Activated naive CD4-positive, alpha-beta T cell treated with anti-CD3 and anti-CD28 coated beads, Interleukin-2, amount 50 U/mL, for 72 hours (primary cell): ENCODE measurements around the gene TRA2A. TPM values are rescaled to one million over a fixed set of nuclear protein-coding genes. Genes with fewer than 3 reads are reported as not detected.

ENCODE experiments used
- ATAC-seq, 2 donors: fragments of 150-1000 bp; cut with Tn5 transposase; 2 replicates each; pipeline ENCODE4 v1.10.0; 2021; ENCODE audit warnings: mild to moderate bottlenecking in 2 of 2, moderate library complexity in 2 of 2
- DNase-seq, 2 donors: peaks; one replicate each; pipeline ENCODE4 v3.0.0; 2021 to 2022; ENCODE audit warnings: low spot score in 2 of 2
- H3K27ac Mint-ChIP-seq, 2 donors: one replicate each; pipeline ENCODE4 v1.8.0; 2022; ENCODE audit warnings: mild to moderate bottlenecking in 2 of 2, mixed read lengths in 2 of 2
- H3K36me3 Mint-ChIP-seq, 2 donors: one replicate each; pipeline ENCODE4 v1.8.0; 2022; ENCODE audit warnings: mixed read lengths in 2 of 2
- H3K9me3 Mint-ChIP-seq, 2 donors: one replicate each; pipeline ENCODE4 v1.8.0; 2022; ENCODE audit warnings: mixed read lengths in 2 of 2
- total RNA-seq, 2 donors: library from RNA; stranded (reverse); gene quantifications; one replicate each; pipeline ENCODE4 v1.2.3, GENCODE V29; 2022

TRA2A gene
- total RNA-seq, 2 donors from 2014 or later, result 85.8 to 114 TPM

DNA sequence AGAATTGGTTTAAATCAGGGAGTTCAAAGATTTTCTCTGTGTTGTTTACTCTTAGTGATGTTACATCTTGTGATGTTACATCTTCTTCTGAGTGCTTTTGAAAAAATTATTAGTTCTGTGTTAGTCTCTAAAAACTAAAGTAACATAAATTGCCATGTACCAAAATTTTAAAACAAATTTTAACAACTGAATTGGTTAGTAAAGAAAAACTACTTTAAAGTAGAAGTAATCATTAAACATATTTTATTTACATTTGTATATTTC is 56.3 kb downstream of the TRA2A start:
- Mint-ChIP-seq H3K36me3 (peaks cover 0 to 19% of the 10 kb centered on the region in 2 donors), H3K27ac (no peak overlapping the region), H3K9me3 (peaks cover 0 to 6% of the 10 kb centered on the region in 2 donors)
- DNase-seq (no peak), ATAC-seq (no peak)

DNA sequence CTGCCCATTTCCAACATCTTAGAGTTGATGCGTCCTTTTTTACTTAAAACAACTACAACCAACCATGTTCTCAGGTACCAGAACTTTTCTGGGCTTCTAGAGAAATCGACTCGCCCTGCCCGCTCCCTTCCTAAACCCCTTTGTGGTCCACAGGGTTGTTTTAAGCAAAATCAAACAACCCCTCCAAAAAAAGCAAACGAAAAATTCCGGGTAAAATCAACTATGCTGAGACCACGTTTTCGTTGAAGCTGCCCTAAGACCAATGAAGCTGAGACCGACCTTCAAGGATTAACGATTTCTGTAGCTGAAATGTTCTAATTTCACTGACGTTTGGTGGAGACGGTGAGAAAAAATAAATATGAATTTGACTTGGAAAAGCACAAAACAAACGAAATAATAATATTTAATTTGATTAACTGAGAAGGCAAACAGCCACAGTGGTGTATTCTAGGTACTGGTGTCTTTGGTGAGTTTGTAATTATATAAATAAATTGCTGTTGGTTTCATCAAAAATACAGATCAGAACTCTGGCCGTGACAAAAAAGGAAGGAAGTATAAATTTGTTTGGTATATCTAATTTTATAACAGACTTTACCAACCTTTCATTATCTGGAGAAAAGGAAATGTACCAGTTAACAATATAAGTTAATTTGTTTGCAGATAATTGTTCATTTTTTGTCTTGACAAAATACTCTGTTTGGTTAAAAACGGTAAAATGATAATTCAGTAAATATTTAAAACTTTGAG is 56.8 kb downstream of the TRA2A start:
- Mint-ChIP-seq H3K27ac (no peak overlapping the region), H3K36me3 (peaks cover 3 to 21% of the 10 kb centered on the region in 2 donors), H3K9me3 (peaks cover 0 to 6% of the 10 kb centered on the region in 2 donors)
- DNase-seq (no peak), ATAC-seq (no peak)

DNA sequence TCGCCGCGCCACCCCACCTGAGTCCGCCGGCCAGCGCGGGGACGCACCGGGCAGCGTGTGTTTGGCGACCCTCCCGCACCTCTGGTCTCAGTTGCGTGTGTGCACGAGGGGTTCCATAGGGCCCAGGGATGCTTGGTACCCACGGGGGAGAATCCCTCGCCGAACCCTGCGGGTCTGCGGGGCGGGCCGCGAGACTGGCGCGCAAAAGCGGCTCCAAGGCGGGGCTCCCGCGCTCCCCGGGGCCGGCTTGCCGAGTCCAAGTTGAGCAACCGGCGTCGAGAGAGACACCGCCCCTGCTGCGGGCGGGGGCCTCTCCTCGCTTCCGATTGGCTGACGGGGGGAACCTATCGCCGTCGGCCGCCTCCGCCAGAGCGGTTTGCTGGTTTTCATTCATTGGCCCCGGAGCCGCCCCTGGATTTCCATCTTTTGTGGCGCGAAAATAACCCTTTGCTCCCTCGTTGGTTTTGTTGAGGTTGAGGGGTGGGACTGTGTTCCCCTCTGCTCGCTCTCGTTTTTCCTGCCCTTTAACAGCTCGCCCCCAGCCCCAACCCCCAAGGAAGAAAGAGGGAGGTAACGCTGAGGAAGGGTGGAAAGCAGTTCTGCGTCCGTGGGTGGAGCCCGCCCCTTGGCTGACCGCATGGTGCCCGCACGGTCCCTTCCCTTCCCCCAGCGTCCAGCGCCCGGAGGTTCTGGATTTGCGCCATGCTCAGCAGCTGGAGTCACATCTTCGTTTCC is 57.5 kb downstream of the TRA2A start:
- H3K27ac Mint-ChIP-seq, result peak overlapping the region in 1 of 2 donors; percentile 9
- DNase-seq, result peak; percentile 78 to 86
- H3K9me3 Mint-ChIP-seq, result peaks cover 0 to 6% of the 10 kb centered on the region in 2 donors
- H3K36me3 Mint-ChIP-seq, result peaks cover 4 to 24% of the 10 kb centered on the region in 2 donors
- ATAC-seq, result peak; percentile 89 to 94

DNA sequence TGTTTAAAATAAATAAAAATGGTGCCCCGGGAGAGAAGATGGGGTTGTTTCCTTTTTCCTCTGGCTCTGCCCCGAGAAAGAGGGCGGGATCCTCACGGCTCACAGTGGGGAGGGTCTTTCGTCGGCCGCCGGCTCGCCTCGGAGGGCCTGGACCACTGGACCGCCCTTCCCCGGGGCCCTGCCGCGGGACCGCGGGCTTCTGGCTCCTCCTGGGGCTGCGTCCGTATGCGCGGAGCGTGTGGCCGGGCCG is 58.0 kb downstream of the TRA2A start:
- no peak for DNase-seq
- Mint-ChIP-seq H3K9me3 (peaks cover 0 to 6% of the 10 kb centered on the region in 2 donors), H3K36me3 (peaks cover 4 to 24% of the 10 kb centered on the region in 2 donors), H3K27ac (no peak overlapping the region)
- no peak for ATAC-seq

DNA sequence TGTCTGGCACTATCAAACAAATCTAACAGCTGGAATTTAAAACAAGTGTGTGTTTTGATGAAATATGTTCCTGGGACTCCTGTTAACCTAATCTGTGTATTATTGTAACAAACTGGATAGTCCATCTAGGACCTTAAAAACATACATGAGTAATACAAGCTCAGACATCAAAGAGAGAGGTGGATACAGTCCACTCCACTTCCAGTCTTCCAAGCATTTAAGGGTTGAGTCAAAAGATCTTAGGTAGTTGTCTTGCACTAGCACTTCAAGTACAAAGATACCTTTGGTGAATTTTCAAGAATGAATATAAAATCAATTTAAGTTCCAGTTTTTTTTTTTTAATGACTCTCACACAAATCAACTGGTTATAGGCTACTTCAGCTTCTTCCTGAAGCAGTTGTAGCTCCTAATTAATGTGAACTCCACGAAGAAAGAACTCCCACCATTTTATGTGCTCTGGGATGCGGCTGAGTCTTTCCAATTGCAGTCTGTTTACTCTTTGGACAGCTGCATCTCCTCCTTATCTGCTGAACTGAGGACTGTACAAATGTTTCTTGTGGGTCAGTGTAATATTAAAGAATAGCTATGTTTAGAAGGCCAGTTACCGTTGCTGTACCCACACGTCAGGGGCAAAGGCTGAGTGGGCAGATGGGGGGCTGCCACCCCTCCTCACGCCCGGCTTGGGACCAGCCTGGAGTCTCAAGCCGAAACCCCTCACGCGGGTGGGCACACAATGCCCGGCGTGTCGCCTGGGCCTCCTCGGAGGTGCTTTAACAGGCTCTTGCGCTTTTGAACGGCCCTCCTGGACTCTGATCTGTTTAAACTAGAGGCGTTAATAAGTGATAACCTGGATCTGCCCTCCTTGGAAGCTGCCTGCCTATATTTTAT is 58.6 kb downstream of the TRA2A start:
- Mint-ChIP-seq H3K36me3 (peaks cover 4 to 24% of the 10 kb centered on the region in 2 donors), H3K9me3 (peaks cover 0 to 6% of the 10 kb centered on the region in 2 donors), H3K27ac (no peak overlapping the region)
- no peak for DNase-seq
- no peak for ATAC-seq

DNA sequence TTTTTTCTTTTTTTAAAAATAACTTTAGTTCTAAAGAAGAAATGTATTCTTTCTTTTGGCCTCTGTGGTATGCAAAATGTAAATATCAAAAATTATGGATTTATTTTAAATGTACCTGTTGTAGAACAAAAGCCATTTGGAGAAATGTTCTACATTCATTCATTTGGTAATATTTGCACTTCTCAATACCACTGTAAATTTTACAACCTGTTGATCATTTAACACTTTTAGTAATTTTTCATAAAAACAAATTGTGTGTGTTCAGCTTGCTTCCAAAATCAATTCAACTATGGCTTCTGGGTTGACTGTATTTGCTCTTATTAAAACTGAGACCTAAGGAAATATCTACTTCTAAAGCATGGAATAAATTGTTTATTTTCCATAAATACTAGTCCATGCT is 59.2 kb downstream of the TRA2A start:
- Mint-ChIP-seq H3K9me3 (peaks cover 0 to 6% of the 10 kb centered on the region in 2 donors), H3K27ac (no peak overlapping the region), H3K36me3 (peaks cover 4 to 30% of the 10 kb centered on the region in 2 donors)
- DNase-seq (no peak), ATAC-seq (no peak)

DNA sequence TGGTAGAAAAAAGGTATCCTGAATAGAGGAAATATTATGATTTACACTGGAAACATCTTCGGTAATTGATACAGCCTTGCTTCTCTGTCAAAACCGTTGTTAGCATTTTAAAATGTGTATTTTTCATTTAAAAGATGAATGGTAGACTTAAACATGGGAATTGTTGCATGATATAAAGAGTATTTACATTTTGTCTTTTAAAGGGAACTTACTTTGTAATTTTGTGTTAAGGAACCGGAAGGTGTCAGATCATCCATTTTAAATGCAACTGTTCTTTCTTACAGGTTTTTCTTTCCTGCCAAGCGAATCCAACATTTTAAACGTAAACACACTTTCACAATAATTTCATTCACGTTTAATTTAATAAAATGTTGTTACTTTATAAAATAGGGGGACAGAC is 59.7 kb downstream of the TRA2A start:
- Mint-ChIP-seq H3K9me3 (peaks cover 0 to 6% of the 10 kb centered on the region in 2 donors), H3K27ac (no peak overlapping the region), H3K36me3 (peaks cover 4 to 34% of the 10 kb centered on the region in 2 donors)
- DNase-seq (no peak), ATAC-seq (no peak)

DNA sequence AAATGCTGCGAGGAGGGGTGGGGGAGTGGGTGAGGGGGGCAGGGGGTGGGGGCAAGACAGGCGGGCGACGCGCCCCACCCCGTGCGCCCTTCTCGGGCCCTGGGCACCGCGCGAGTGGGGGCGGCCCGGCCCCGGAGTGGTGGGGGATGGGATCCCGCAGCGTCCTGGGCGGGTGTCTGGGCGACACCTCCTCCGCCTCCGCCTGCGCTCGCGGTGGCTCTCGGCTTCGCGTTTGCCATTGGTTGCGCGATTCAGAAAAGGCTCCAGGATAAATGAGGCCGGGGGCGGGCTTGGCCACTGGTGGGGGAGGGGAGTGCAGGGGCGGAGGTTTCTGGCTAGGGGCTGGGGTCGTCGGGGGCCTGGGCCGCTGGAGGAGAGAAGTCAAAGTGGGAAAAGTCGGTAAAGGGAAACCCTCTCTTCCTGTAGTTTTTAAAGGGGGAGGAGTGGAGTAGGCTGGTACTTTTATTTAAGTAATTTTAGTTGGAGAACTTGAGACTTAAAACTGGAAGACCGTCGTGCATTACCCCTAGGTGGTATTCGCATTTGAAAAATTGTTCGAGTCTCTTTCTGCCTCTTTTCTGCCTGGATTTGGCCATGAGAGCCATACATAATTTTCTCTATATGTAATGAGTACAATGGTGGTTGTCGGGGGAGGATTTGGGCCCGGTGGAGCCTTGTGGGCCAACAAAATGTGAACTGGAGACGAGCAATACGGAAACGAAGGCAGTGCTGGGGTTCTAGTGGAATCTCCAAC is 60.5 kb downstream of the TRA2A start:
- peak in 1 of 2 donors; percentile 44 for DNase-seq
- peaks cover 4 to 35% of the 10 kb centered on the region in 2 donors for H3K36me3 Mint-ChIP-seq
- peak in 1 of 2 donors; percentile 25 for ATAC-seq
- H3K9me3 Mint-ChIP-seq, result peaks cover 0 to 6% of the 10 kb centered on the region in 2 donors
- peak overlapping the region in 1 of 2 donors; percentile 6 for H3K27ac Mint-ChIP-seq

DNA sequence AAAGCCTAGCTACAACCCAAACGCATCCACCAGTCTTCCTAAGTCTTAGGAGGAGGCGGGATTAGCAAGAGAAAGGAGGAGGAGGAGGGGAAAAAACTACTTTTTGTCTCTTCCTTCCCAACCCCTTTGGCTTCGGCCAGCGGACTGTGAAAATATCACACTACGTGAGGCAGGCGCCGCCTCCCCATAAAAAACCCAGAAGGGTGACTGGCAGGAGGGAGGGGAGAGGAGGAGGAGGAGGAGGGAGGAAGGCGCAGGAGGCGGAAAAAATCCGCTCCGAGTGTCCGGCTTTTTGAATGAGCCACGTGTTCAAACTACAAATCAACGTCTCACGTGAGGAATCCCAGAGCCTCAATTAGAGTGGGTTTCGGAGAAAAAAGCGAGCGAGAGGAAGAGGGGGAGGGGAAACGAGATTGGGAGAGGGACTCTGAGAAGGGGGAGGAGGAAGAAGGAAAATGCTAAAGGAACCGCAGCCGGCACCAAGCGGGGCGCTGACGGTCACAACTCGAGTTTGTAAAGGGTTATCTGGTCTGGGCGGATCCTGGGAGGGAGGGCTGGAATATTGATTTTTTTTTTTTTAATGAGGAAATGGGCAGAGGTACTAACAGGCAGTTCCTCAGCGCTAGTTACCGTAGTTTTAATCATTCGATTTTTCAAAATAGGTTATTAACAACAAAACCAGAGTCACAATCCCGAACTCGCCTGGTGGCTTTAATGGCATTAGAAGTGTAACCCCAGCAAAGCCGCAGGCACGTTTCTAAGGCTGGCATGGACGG is 61.3 kb downstream of the TRA2A start, which contains the start of gene IGF2BP3:
Gene IGF2BP3 (minus strand): TSS at position 162 of the 776 bp plus-strand sequence. CDS start 381 bp downstream, outside the sequence.
- DNase-seq, result peak in 1 of 2 donors; percentile 19
- peaks cover 0 to 6% of the 10 kb centered on the region in 2 donors for H3K9me3 Mint-ChIP-seq
- ATAC-seq, result peak in 1 of 2 donors; percentile 26

DNA sequence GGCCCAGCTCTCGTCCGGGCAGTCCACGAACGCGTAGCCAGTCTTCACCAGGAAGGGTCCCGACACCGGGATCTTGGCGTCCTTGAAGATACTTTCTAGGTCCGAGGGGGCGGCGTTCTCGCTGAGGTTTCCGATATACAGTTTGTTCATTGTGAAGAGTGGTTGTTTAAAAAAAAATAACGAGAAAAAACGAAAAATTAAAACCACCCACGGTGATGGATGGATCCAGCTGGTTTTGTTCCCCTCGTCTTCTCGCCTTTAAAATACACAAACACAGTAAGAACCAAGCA is 61.9 kb downstream of the TRA2A start:
- DNase-seq (peak in 1 of 2 donors; percentile 17), ATAC-seq (no peak)
- Mint-ChIP-seq H3K9me3 (peaks cover 0 to 5% of the 10 kb centered on the region in 2 donors), H3K36me3 (peaks cover 4 to 33% of the 10 kb centered on the region in 2 donors), H3K27ac (no peak overlapping the region)

More for the DNA sequence above, 61.3 kb downstream of the TRA2A start, which contains the start of gene IGF2BP3:
- Mint-ChIP-seq H3K36me3 (peaks cover 4 to 35% of the 10 kb centered on the region in 2 donors), H3K27ac (no peak within 1 kb of the TSS)

DNA sequence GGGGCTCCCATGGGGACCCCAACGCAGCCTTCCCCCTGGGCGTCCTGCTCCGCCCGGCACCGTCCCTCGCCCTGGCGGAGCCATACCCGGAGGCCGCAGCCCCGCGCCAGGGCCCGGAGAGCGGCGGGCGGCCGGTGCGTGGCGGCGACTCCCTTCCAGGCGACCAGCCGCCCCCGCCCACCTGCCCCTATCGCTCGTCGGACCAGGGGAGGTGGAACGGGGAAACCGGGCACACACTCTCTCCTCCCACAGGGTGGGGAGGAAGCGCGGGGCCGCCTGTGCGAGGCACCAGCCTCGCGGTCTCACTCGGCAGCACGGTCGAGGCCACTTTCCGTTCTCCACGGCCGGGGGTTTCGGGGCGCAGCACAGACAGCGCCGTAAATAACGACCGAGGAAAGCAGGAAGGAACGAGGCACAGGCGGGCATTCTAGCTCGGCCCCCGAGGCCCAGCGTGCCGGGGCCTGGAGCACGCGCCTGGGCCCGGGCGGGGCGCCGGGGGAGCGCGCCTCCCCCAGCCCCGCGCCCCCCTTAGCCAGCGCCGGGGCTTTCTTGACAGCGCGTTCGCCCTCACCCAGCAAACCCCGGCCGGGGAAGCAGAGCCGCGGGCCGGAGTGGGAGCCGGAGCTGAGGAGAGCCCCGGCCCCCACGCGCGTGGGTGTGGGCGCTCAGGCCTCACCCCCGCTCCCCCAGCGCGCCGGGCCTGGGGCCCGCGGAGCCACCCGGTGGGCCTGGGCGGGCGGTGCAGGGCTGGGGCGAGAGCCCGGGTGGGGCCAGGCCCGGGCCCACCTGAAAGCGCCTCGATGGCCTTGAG is 62.4 kb downstream of the TRA2A start:
- Mint-ChIP-seq H3K36me3 (peaks cover 4 to 27% of the 10 kb centered on the region in 2 donors), H3K27ac (no peak overlapping the region), H3K9me3 (no peaks in the 10 kb centered on the region)
- peak; percentile 12 to 26 for ATAC-seq
- peak in 1 of 2 donors; percentile 40 for DNase-seq

DNA sequence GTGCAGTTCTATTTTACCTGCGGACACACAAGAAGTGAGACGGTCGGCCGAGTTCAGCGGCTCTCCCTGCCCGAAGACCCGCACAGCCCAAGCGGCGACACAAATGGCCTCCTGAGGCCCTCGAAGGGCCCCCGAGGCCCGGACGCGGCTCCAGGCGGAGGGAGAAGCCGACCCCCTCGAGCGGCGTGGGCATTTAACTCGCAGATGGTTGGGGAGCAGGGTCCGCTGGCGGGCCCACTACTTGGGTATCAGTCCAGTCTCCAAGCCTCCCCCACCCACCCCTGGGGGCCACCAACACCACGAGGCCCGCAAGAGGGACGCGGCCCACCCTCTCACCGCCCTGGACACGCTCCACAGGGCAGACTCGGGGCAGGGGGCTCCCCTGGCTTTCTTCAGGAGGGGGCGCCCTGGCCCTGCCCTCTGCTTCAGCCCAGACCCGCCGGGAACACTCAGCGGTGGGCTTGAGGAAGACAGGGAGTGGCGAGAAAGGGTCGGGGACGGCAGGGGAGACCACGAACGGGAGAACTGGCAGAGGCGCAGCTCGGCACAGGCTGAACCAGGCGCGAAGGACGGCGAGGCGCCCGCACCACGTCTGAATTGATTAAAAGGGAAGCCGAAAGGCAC is 63.1 kb downstream of the TRA2A start:
- Mint-ChIP-seq H3K27ac (no peak overlapping the region), H3K9me3 (no peaks in the 10 kb centered on the region), H3K36me3 (peaks cover 4 to 27% of the 10 kb centered on the region in 2 donors)
- DNase-seq (peak in 1 of 2 donors; percentile 21), ATAC-seq (peak in 1 of 2 donors; percentile 18)

DNA sequence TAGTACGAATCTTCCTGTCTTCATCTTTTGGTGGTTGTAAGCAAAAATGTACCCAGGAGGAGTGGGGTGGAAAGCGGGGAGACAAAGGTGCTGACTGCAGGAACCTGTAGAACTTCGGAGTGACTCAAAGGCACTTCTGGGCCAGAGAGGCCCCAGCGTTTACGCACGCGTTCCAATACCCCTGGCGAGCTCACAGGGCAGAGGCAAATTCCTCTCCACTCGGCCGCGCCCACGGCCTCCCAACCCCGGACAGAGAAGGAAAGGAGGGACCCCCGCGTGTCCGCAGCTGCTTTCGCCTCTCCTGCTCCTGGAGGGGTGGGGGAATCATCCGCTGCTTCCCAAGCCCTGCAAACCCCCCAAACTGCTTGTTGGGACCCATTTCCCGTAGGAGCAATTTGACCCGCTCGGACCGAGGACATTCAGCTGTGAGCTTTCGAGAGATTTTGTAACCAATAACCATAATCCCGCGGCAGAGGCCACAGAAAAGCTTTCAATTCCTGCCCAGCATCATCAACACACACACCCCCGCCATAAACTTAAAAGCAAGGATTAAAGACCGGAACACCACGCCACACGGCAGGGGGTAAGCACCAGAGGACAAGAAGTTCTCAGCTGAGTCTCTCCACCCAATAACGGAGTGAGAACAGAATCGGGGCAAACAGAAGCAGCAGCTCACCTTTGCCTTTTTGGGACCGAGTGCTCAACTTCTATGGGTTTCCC is 63.8 kb downstream of the TRA2A start:
- Mint-ChIP-seq H3K36me3 (peaks cover 4 to 21% of the 10 kb centered on the region in 2 donors), H3K9me3 (no peaks in the 10 kb centered on the region), H3K27ac (peak overlapping the region in 1 of 2 donors; percentile 52)
- ATAC-seq, result peak; percentile 21 to 55
- DNase-seq, result peak in 1 of 2 donors; percentile 29

DNA sequence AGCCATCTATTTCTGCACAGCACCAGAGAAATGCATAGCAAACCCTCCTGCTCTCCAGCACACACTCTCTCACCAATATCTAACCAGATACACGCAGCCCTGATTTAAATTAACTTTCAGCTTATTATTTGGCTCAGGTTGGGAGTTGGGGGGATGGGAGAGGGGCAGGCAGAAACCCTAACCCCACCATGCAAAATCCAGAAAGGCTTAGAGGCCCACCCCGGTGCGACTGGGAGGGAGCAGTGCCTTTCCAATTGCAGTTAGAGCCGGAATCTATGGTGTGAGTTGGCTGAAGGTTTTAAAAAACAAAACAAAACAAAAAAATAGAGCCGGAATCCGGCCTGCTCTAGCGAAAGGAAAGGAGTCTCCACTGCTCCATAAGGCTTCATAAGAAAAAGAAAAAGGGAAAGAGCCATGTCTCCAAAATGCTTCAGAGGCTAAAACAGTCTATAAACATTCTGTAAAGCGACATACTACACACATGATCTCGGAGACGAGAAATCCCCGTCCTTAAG is 64.4 kb downstream of the TRA2A start:
- H3K36me3 Mint-ChIP-seq, result peaks cover 4 to 21% of the 10 kb centered on the region in 2 donors
- H3K27ac Mint-ChIP-seq, result no peak overlapping the region
- no peaks in the 10 kb centered on the region for H3K9me3 Mint-ChIP-seq
- no peak for DNase-seq
- no peak for ATAC-seq
